ENCODE results near the gene TMEM212.

DNA sequence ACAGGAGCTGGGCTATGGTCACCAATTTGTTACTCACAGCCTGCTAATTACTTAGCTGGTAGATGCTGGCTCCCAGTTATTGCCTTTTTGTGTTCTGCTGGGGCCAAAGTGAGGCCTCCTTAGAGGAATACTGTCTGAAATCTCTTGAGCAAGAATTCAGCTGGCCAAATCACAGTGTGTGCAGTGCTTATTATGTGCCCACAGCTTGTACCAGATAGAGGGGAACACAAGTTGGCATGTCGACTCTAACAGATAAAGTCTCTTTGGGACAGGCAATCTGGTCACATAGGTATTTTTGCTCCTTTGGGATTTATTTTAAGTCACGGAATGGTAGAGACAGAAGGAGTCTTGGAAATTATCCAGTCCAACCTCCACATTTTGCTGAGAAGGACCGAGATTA lies 6.3 kb upstream of the TMEM212 start:
- no peak for TF ChIP-seq POLR2AphosphoS5 (IDR thresholded peaks at IDR 0.05; ENCODE audit: borderline replicate concordance, low read depth, low read length)
- no peak for TF ChIP-seq EZH2 (IDR thresholded peaks at IDR 0.05)

Measured in SK-N-MC (cell line).